PC-3 (cell line): ENCODE measurements around the gene ADK. TPM values are rescaled to one million over a fixed set of nuclear protein-coding genes. Genes with fewer than 3 reads are reported as not detected.
A peak's percentile ranks its signal among the peaks of the same experiment; 100 is the strongest.

Experiments
- ATAC-seq: fragments of 200-7000 bp; cut with Tn5 transposase; 2 replicates; pipeline ENCODE4 v1.9.1; 2020; ENCODE audit warnings: mild to moderate bottlenecking, moderate library complexity
- BruUV-seq: library from RNA; stranded (reverse); fragments of 400-500 nt; replicated peaks from 2 replicates; lab custom pipeline; 2021; lab: Mats Ljungman, UMichigan
- CTCF ChIA-PET: fragments of 300-600 bp; sonication (Branson Sonifier 250); formaldehyde crosslinking; loops from one replicate; lab custom pipeline; 2022; ENCODE audit warnings: antibody characterized with exemption; lab: Charles Lee
- POLR2A ChIA-PET: fragments of 300-600 bp; sonication (Branson Sonifier 250); formaldehyde crosslinking; loops from one replicate; lab custom pipeline; 2022; ENCODE audit warnings: antibody characterized with exemption; ENCODE audit not compliant: unreplicated experiment; lab: Charles Lee
- DNase-seq: peaks from one replicate; pipeline ENCODE4 v3.0.0-alpha.2; 2015
- H2AFZ ChIP-seq: fragments of 300-600 bp; sonication (generic); 2 replicates; pipeline ENCODE4 v1.6.0; 2016; ENCODE audit warnings: antibody characterized with exemption, low read length
- H3F3A ChIP-seq: fragments of 300-600 bp; sonication (generic); one replicate; pipeline ENCODE4 v1.6.0; 2017; ENCODE audit warnings: antibody characterized with exemption, low read length, control low read depth, mild to moderate bottlenecking; ENCODE audit not compliant: unreplicated experiment
- H3K27ac ChIP-seq: fragments of 300-600 bp; sonication (generic); 2 replicates; pipeline ENCODE4 v1.5.1; 2016; ENCODE audit warnings: mild to moderate bottlenecking, low read length
- H3K27me3 ChIP-seq: fragments of 300-600 bp; sonication (generic); 2 replicates; pipeline ENCODE4 v1.6.1; 2016; ENCODE audit warnings: low read length, mixed read lengths
- H3K36me3 ChIP-seq: fragments of 300-600 bp; sonication (generic); 2 replicates; pipeline ENCODE4 v1.6.1; 2016; ENCODE audit warnings: low read depth, mixed run types, low read length, mixed read lengths
- H3K4me1 ChIP-seq: fragments of 300-600 bp; sonication (generic); 2 replicates; pipeline ENCODE4 v1.5.1; 2016; ENCODE audit warnings: low read length; ENCODE audit not compliant: insufficient read depth
- H3K4me2 ChIP-seq: fragments of 300-600 bp; sonication (generic); 2 replicates; pipeline ENCODE4 v1.6.0; 2016; ENCODE audit warnings: low read length
- H3K4me3 ChIP-seq: fragments of 300-600 bp; sonication (generic); 2 replicates; pipeline ENCODE4 v1.5.1; 2016; ENCODE audit warnings: mild to moderate bottlenecking, low read length, mixed read lengths
- H3K79me2 ChIP-seq: fragments of 300-600 bp; sonication (generic); 2 replicates; pipeline ENCODE4 v1.6.1; 2017; ENCODE audit warnings: low read length, mixed read lengths
- H3K9ac ChIP-seq: fragments of 300-600 bp; sonication (generic); 2 replicates; pipeline ENCODE4 v1.6.0; 2016; ENCODE audit warnings: mild to moderate bottlenecking, low read length
- H3K9me2 ChIP-seq: fragments of 300-600 bp; sonication (generic); replicated peaks from 2 replicates; pipeline ENCODE4 v1.6.1; 2016; ENCODE audit warnings: mixed run types, low read length, mixed read lengths
- H3K9me3 ChIP-seq: fragments of 300-600 bp; sonication (generic); 2 replicates; pipeline ENCODE4 v1.6.1; 2016; ENCODE audit warnings: low read length, mixed read lengths
- H4K20me1 ChIP-seq: fragments of 300-600 bp; sonication (generic); 2 replicates; pipeline ENCODE4 v1.6.1; 2016; ENCODE audit warnings: low read length, mixed read lengths
- CTCF ChIP-seq: fragments of 300-600 bp; sonication (generic); conservative IDR thresholded peaks from 2 replicates; pipeline ENCODE4 v1.5.1; 2017; ENCODE audit warnings: antibody characterized with exemption, low read depth, mild to moderate bottlenecking, low read length
- EZH2 ChIP-seq: fragments of 300-600 bp; sonication (generic); IDR thresholded peaks from one replicate; pipeline ENCODE4 v1.6.1; 2017; ENCODE audit warnings: antibody characterized with exemption, mild to moderate bottlenecking, low read length; ENCODE audit not compliant: unreplicated experiment
- EZH2phosphoT487 ChIP-seq: fragments of 300-600 bp; sonication (generic); IDR thresholded peaks from 2 replicates; pipeline ENCODE4 v1.6.1; 2018; ENCODE audit warnings: mild to moderate bottlenecking, antibody characterized with exemption, low read length, borderline replicate concordance
- intact Hi-C: fragments of 100-400 bp; cut with micrococcal nuclease; formaldehyde crosslinking; loops from 2 replicates; pipeline ENCODE4 v1.9.0; 2023
- total RNA-seq: library from RNA; depleted of rRNA; stranded (reverse); fragments of >200 nt; gene quantifications from 2 replicates; pipeline ENCODE4 v1.2.3, GENCODE V29; 2014

The ADK gene
- total RNA-seq, 1 experiment from 2014 or later: 256 TPM

- CTCF ChIA-PET: interaction anchor here (0.6 kb wide), 2 partner anchors 64 to 103 kb away, joined by 5 to 12 read pairs; no protein-coding TSS in a partner anchor
- peaks cover 29% of the 10 kb centered on the region for H4K20me1 ChIP-seq
- no peak overlapping the region for H3K9ac ChIP-seq
- no peaks in the 10 kb centered on the region for H3K9me2 ChIP-seq
- peaks cover 81% of the 10 kb centered on the region for H3K79me2 ChIP-seq
- POLR2A ChIA-PET: no interaction called here
- no peaks in the 10 kb centered on the region for H3F3A ChIP-seq
- no peak overlapping the region for H3K4me2 ChIP-seq
- H3K27ac ChIP-seq: no peak overlapping the region
- peaks cover 24% of the 10 kb centered on the region for H3K36me3 ChIP-seq
- H3K4me1 ChIP-seq: no peaks in the 10 kb centered on the region
- H3K9me3 ChIP-seq: no peaks in the 10 kb centered on the region
- intact Hi-C loops: no loop called here
- no peak for ATAC-seq
- DNase-seq: no peak
- no peak overlapping the region for H3K4me3 ChIP-seq
- TF ChIP-seq EZH2: no peak
- no peak for TF ChIP-seq CTCF
- no peak for TF ChIP-seq EZH2phosphoT487
- H2AFZ ChIP-seq: no peak overlapping the region
- no peaks in the 10 kb centered on the region for H3K27me3 ChIP-seq
- BruUV-seq: no TSS peak
Measured at GRCh38 chr10:74238031-74238431, 87.0 kb downstream of the ADK start.

DNA sequence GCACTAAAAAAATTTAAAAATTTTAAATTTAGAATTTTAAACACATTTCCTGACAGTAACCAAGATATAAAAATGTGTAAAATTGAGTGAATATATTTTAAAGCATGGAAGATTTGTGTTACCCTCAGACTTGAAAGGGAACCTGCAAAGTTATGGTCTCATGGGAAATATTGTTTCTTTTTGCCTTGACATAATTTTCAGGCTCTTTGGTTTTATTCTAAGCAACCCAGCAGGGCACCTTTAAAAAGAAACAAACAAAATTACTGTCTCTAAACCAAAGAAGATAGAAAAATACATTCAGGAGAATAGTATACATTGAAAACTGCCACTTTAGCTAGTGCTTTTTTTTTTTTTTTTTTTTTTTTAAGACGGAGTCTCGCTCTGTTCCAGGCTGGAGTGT lies 87.5 kb downstream of the ADK start:
- ChIA-PET POLR2A (interaction anchor here (0.6 kb wide), 1 partner anchor 469 kb away, joined by 3 read pairs; no protein-coding TSS in a partner anchor), CTCF (interaction anchor here (0.6 kb wide), 3 partner anchors 8 to 104 kb away, joined by 5 to 12 read pairs (median 9); no protein-coding TSS in a partner anchor)
- intact Hi-C loops: no loop called here
- Histone ChIP-seq H3K4me3 (no peak overlapping the region), H2AFZ (no peak overlapping the region), H3K27ac (no peak overlapping the region), H3K4me1 (no peaks in the 10 kb centered on the region), H3K4me2 (no peak overlapping the region), H3K79me2 (peaks cover 76% of the 10 kb centered on the region), H3K27me3 (no peaks in the 10 kb centered on the region), H3F3A (peaks cover 2% of the 10 kb centered on the region), H3K9ac (no peak overlapping the region), H3K36me3 (peaks cover 28% of the 10 kb centered on the region), H4K20me1 (peaks cover 24% of the 10 kb centered on the region), H3K9me2 (no peaks in the 10 kb centered on the region), H3K9me3 (no peaks in the 10 kb centered on the region)
- no TSS peak for BruUV-seq
- TF ChIP-seq EZH2phosphoT487 (no peak), EZH2 (no peak), CTCF (no peak)
- ATAC-seq (no peak), DNase-seq (no peak)

DNA sequence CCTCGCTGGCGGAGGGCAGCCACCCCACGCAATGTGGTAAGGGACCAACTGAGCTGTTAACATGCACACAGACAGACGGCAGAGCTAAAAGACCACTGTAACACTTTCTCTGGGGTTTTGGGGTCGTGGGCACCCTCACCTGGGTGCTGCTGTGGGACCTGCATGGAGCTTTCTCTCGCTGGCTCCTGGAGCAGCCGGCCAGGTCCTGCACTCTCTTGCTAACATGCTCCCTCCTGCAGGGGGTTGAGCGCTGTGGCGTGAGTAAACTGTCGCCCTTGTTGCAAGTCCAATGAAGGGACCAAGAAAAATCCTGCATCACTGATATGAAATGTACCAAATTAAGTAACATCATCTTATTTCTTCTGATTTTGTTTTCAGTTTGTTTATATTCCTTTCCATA lies 92.0 kb downstream of the ADK start:
- peaks cover 8% of the 10 kb centered on the region; the same call in 1 of the 2 replicates for H4K20me1 ChIP-seq
- H3K9ac ChIP-seq: no peak overlapping the region
- H3K79me2 ChIP-seq: peaks cover 56% of the 10 kb centered on the region
- intact Hi-C loops: no loop called here
- no peaks in the 10 kb centered on the region for H3K27me3 ChIP-seq
- no peak overlapping the region for H3K4me2 ChIP-seq
- H2AFZ ChIP-seq: no peak overlapping the region
- ATAC-seq (0 out of 2 replicates have a peak, but pooled peaks have one; percentile 13), DNase-seq (no peak)
- H3K4me1 ChIP-seq: no peaks in the 10 kb centered on the region
- H3K27ac ChIP-seq: no peak overlapping the region
- BruUV-seq: no TSS peak
- peaks cover 27% of the 10 kb centered on the region for H3K36me3 ChIP-seq
- TF ChIP-seq CTCF (no peak), EZH2 (no peak), EZH2phosphoT487 (no peak)
- POLR2A ChIA-PET: no interaction called here
- no peak overlapping the region for H3K4me3 ChIP-seq
- CTCF ChIA-PET: interaction anchor here (0.9 kb wide), 1 partner anchor 9 kb away, joined by 3 read pairs; no protein-coding TSS in a partner anchor
- H3K9me2 ChIP-seq: no peaks in the 10 kb centered on the region
- H3K9me3 ChIP-seq: no peaks in the 10 kb centered on the region
- H3F3A ChIP-seq: peaks cover 6% of the 10 kb centered on the region
